ENCODE measurements around the gene MYBBP1A. TPM values are rescaled to one million over a fixed set of nuclear protein-coding genes. Genes with fewer than 3 reads are reported as not detected.

The MYBBP1A gene
- total RNA-seq, 2 donors from 2014 or later, result 21.4 to 58.7 TPM

- Histone ChIP-seq H3K4me1 (no peaks in the 10 kb centered on the region), H3K9ac (ENCODE audit: low read depth in 2 of 2, low read length in 2 of 2) (no peak overlapping the region), H3K27ac (no peak overlapping the region), H3K9me3 (no peaks in the 10 kb centered on the region), H3K27me3 (no peaks in the 10 kb centered on the region), H3K4me3 (no peak overlapping the region), H3K36me3 (no peaks in the 10 kb centered on the region)
- peak; percentile 39 for DNase-seq
- intact Hi-C loops (cut with DNase I), result loop anchor here (10.0 kb wide), 1 partner anchor 60 kb away; no protein-coding TSS in a partner anchor
- TF ChIP-seq CTCF (IDR thresholded peaks at IDR 0.05), result peak; percentile 38
Measured at GRCh38 chr17:4594931-4595684, 39.9 kb upstream of the MYBBP1A start.

GRCh38 chr17:4594406-4594805, 39.2 kb upstream of the MYBBP1A start:
- intact Hi-C loops (cut with DNase I), result loop anchor here (10.0 kb wide), 1 partner anchor 60 kb away; no protein-coding TSS in a partner anchor
- Histone ChIP-seq H3K9ac (ENCODE audit: low read depth in 2 of 2, low read length in 2 of 2) (no peak overlapping the region), H3K36me3 (no peaks in the 10 kb centered on the region), H3K27ac (no peak overlapping the region), H3K4me1 (no peaks in the 10 kb centered on the region), H3K27me3 (no peaks in the 10 kb centered on the region), H3K4me3 (no peak overlapping the region), H3K9me3 (no peaks in the 10 kb centered on the region)
- no peak for DNase-seq
- TF ChIP-seq CTCF (IDR thresholded peaks at IDR 0.05), result no peak

- Histone ChIP-seq H3K27me3 (no peaks in the 10 kb centered on the region), H3K4me3 (no peak overlapping the region), H3K9me3 (no peaks in the 10 kb centered on the region), H3K36me3 (no peaks in the 10 kb centered on the region), H3K27ac (no peak overlapping the region), H3K4me1 (no peaks in the 10 kb centered on the region), H3K9ac (ENCODE audit: low read depth in 2 of 2, low read length in 2 of 2) (no peak overlapping the region)
- TF ChIP-seq CTCF (IDR thresholded peaks at IDR 0.05), result no peak
- no peak for DNase-seq
- intact Hi-C loops (cut with DNase I), result loop anchor here (10.0 kb wide), 1 partner anchor 62 kb away; no protein-coding TSS in a partner anchor
Measured at GRCh38 chr17:4593021-4593421, 37.8 kb upstream of the MYBBP1A start.

GRCh38 chr17:4592240-4593005, 37.2 kb upstream of the MYBBP1A start:
- Histone ChIP-seq H3K36me3 (no peaks in the 10 kb centered on the region), H3K27ac (no peak overlapping the region), H3K9ac (ENCODE audit: low read depth in 2 of 2, low read length in 2 of 2) (no peak overlapping the region), H3K4me1 (no peaks in the 10 kb centered on the region), H3K27me3 (no peaks in the 10 kb centered on the region), H3K4me3 (no peak overlapping the region), H3K9me3 (no peaks in the 10 kb centered on the region)
- no peak for DNase-seq
- intact Hi-C loops (cut with DNase I), result loop anchor here (10.0 kb wide), 1 partner anchor 62 kb away; no protein-coding TSS in a partner anchor
- no peak for TF ChIP-seq CTCF (IDR thresholded peaks at IDR 0.05)

- no peak overlapping the region for H3K9ac ChIP-seq (ENCODE audit: low read depth in 2 of 2, low read length in 2 of 2)
- no peaks in the 10 kb centered on the region for H3K27me3 ChIP-seq
- no peak overlapping the region for H3K27ac ChIP-seq
- intact Hi-C loops (cut with DNase I), result loop anchor here (10.0 kb wide), 1 partner anchor 63 kb away; no protein-coding TSS in a partner anchor
- no peak for TF ChIP-seq CTCF (IDR thresholded peaks at IDR 0.05)
- no peak overlapping the region for H3K4me3 ChIP-seq
- H3K36me3 ChIP-seq, result no peaks in the 10 kb centered on the region
- no peaks in the 10 kb centered on the region for H3K9me3 ChIP-seq
- no peaks in the 10 kb centered on the region for H3K4me1 ChIP-seq
- DNase-seq, result no peak
Measured at GRCh38 chr17:4591529-4591928, 36.3 kb upstream of the MYBBP1A start.

All from colonic mucosa (tissue), 4 donors.